K562 (cell line): ENCODE results near the gene STARD13. TPM values are rescaled to one million over a fixed set of nuclear protein-coding genes. Genes with fewer than 3 reads are reported as not detected.

ENCODE experiments used
- ATAC-seq: fragments of 200-7000 bp; cut with Tn5 transposase; 3 replicates; pipeline ENCODE4 v1.9.1; 2020; ENCODE audit warnings: moderate library complexity
- BruUV-seq: library from RNA; stranded (reverse); fragments of 400-500 nt; replicated peaks from 2 replicates; lab custom pipeline; 2021; lab: Mats Ljungman, UMichigan
- CTCF ChIA-PET: fragments of 300-600 bp; formaldehyde crosslinking; extraction: SDS; loops from one replicate; lab custom pipeline; 2021; ENCODE audit warnings: low intra/inter-chr PET ratio; lab: Yijun Ruan, JAX
- POLR2A ChIA-PET: fragments of 300-600, 350-650 bp; sonication (Branson Sonifier 250); formaldehyde crosslinking; extraction: SDS; loops from one replicate; lab custom pipeline; 2021; ENCODE audit warnings: antibody characterized with exemption, inconsistent platforms; lab: Yijun Ruan, JAX
- DNase-seq, 4 experiments: peaks; one replicate each; pipeline versions ENCODE4 v3.0.0 to v3.0.0-alpha.2; 2011 to 2018; ENCODE audit warnings: low spot score in 3 of 4, mixed read lengths in 3 of 4; ENCODE audit errors: extremely low read depth in 1 of 4
- FAIRE-seq: peaks from 2 replicates; lab custom pipeline; 2011; peaks lifted over from hg19 to GRCh38; lab: Jason Lieb, UNC
- H2AFZ ChIP-seq: 2 replicates; pipeline ENCODE4 v1.6.0; 2011; ENCODE audit warnings: low read depth, low read length, control low read depth, inconsistent platforms
- H3K27ac ChIP-seq: fragments of 200-600 bp; 3 replicates; pipeline ENCODE4 v1.8.0; 2011; ENCODE audit warnings: low read depth, mild to moderate bottlenecking, control low read depth, inconsistent platforms, low read length, moderate library complexity, mixed read lengths; ENCODE audit errors: extremely low read depth
- H3K27me3 ChIP-seq, 2 experiments: fragments of 300-600 bp in 1 of 2; 2 replicates in 1 of 2; 3 replicates in 1 of 2; pipeline versions ENCODE4 v1.6.0 to v1.8.0; 2011; ENCODE audit warnings: inconsistent platforms in 2 of 2, low read length in 2 of 2, mild to moderate bottlenecking in 1 of 2, mixed read lengths in 1 of 2, moderate library complexity in 1 of 2; ENCODE audit not compliant: control insufficient read depth in 2 of 2, insufficient read depth in 2 of 2
- H3K36me3 ChIP-seq: fragments of 300-600 bp; 3 replicates; pipeline ENCODE4 v1.8.0; 2011; ENCODE audit warnings: mild to moderate bottlenecking, low read length, inconsistent platforms; ENCODE audit not compliant: control insufficient read depth, insufficient read depth
- H3K4me1 ChIP-seq, 2 experiments: fragments of 200-600 bp in 1 of 2; replicated peaks in 1 of 2; 2 replicates in 1 of 2; 3 replicates in 1 of 2; pipeline versions ENCODE4 v1.5.1 to v1.8.0; 2011; ENCODE audit warnings: inconsistent platforms in 2 of 2, low read length in 2 of 2, mild to moderate bottlenecking in 1 of 2, mixed read lengths in 1 of 2, moderate library complexity in 1 of 2; ENCODE audit not compliant: control insufficient read depth in 2 of 2, insufficient read depth in 2 of 2
- H3K4me2 ChIP-seq: 2 replicates; pipeline ENCODE4 v1.6.1; 2011; ENCODE audit warnings: low read length, control low read depth, inconsistent platforms, mixed read lengths; ENCODE audit not compliant: insufficient read depth
- H3K4me3 ChIP-seq: fragments of 200-600 bp; sonication (generic), shearing (Covaris generic); 2 replicates; pipeline ENCODE4 v1.5.1; 2016; ENCODE audit warnings: control low read depth, inconsistent platforms
- H3K79me2 ChIP-seq: fragments of 200-600 bp; 3 replicates; pipeline ENCODE4 v1.8.0; 2011; ENCODE audit warnings: low read length, inconsistent platforms; ENCODE audit not compliant: control insufficient read depth, insufficient read depth
- H3K9ac ChIP-seq, 2 experiments: 2 replicates each; pipeline versions ENCODE4 v1.6.0 to v1.6.1; 2011; ENCODE audit warnings: low read depth in 2 of 2, low read length in 2 of 2, control low read depth in 1 of 2, inconsistent platforms in 1 of 2, mild to moderate bottlenecking in 1 of 2, mixed read lengths in 1 of 2; ENCODE audit not compliant: insufficient read depth in 1 of 2
- H3K9me1 ChIP-seq: one replicate; pipeline ENCODE4 v1.6.0; 2011; ENCODE audit warnings: inconsistent platforms, mild to moderate bottlenecking, low read length, moderate library complexity; ENCODE audit not compliant: control insufficient read depth, insufficient read depth
- H3K9me3 ChIP-seq: replicated peaks from 2 replicates; pipeline ENCODE4 v1.5.1; 2011; ENCODE audit warnings: low read depth, low read length, inconsistent platforms; ENCODE audit not compliant: control insufficient read depth, insufficient read depth
- H4K20me1 ChIP-seq: replicated peaks from 2 replicates; pipeline ENCODE4 v1.6.1; 2011; ENCODE audit warnings: low read length, inconsistent platforms, mixed read lengths; ENCODE audit not compliant: control insufficient read depth, insufficient read depth
- CCNT2 ChIP-seq: IDR thresholded peaks from 2 replicates; pipeline ENCODE4 v1.6.1; 2011; ENCODE audit warnings: borderline replicate concordance, low read depth, mild to moderate bottlenecking, moderate library complexity, mixed read lengths, low read length; ENCODE audit not compliant: insufficient read length; ENCODE audit errors: extremely low read depth
- MECOM ChIP-seq: fragments of 250-450 bp; sonication (Bioruptor Pico); IDR thresholded peaks from 2 replicates; pipeline ENCODE4 v1.8.0; 2022; ENCODE audit warnings: inconsistent platforms
- PHB2 ChIP-seq: fragments of 450-650 bp; IDR thresholded peaks from 2 replicates; pipeline ENCODE4 v1.6.1; 2017; ENCODE audit warnings: low read depth
- POLR2AphosphoS2 ChIP-seq: IDR thresholded peaks from 2 replicates; pipeline ENCODE4 v1.6.1; 2012; ENCODE audit warnings: low read length, improper control_type of control experiment
- ZFX ChIP-seq: sonication (generic); formaldehyde crosslinking; IDR thresholded peaks from 2 replicates; pipeline ENCODE4 v1.8.0; 2022; ENCODE audit warnings: mild to moderate bottlenecking, missing genetic modification reagents, moderate library complexity
- ZKSCAN3 ChIP-seq: fragments of 250-450 bp; sonication (Bioruptor Pico); IDR thresholded peaks from 2 replicates; pipeline ENCODE4 v1.4.0; 2020
- ZNF175 ChIP-seq: fragments of 200-800 bp; sonication (Bioruptor generic); IDR thresholded peaks from 2 replicates; pipeline ENCODE4 v1.6.1; 2016; ENCODE audit warnings: low read depth, mild to moderate bottlenecking, missing genetic modification characterization, missing compliant biosample characterization
- WGBS: fragments of 100-300 bp; shearing (Covaris generic); methylation state at CpG from one replicate; pipeline ENCODE4 v1.1.6; 2016; ENCODE audit warnings: low coverage, mixed read lengths; ENCODE audit not compliant: insufficient coverage; ENCODE audit errors: missing lambda C conversion rate; 5-methylcytosine and 5-hydroxymethylcytosine counted together
- in situ Hi-C: fragments of 300-500 bp; cut with MboI; formaldehyde crosslinking; loops from 4 replicates; pipeline ENCODE4 v1.15.0; 2018; ENCODE audit warnings: inconsistent platforms, mixed read lengths
- intact Hi-C: fragments of 100-400 bp; cut with micrococcal nuclease; formaldehyde crosslinking; loops from 2 replicates; pipeline ENCODE4 v1.14.2; 2022
- polyA plus RNA-seq, 8 experiments: library from polyadenylated mRNA; depleted of rRNA in 4 of 8; stranded (reverse) in 5 of 8; unstranded in 3 of 8; fragments of >200 nt; fragmentation: Nextera tagmentation in 2 of 8; fragmentation: Illumina TruSeq in 1 of 8; extraction: Ambion mirVana in 2 of 8; extraction: Trizol in 1 of 8; gene quantifications; 2 replicates each; pipeline versions ENCODE4 v1.2.1 to v1.2.3, GENCODE V29; 2011 to 2014; ENCODE audit warnings: inconsistent platforms in 1 of 8, missing spikeins in 1 of 8
- total RNA-seq, 7 experiments: library from RNA; depleted of rRNA in 6 of 7; stranded (reverse); fragments of >200 nt in 6 of 7; fragmentation: Illumina TruSeq in 2 of 7; extraction: Trizol in 2 of 7; gene quantifications; 2 replicates each; pipeline versions ENCODE4 v1.2.1 to v1.2.3, GENCODE V29; 2011 to 2021; ENCODE audit warnings: low replicate concordance in 1 of 7
- TF ChIP-seq, protein P1 (sequence below): fragments of 450-650 bp; IDR thresholded peaks from 2 replicates; pipeline ENCODE4 v1.6.1; 2017; ENCODE audit warnings: mild to moderate bottlenecking, moderate library complexity

The STARD13 gene
- total and polyA plus RNA-seq, 9 of the 15 experiments (the other 6 are each of a cell fraction or from before 2014, with no cell fraction given) = 0.11 TPM; not detected in 8

DNA sequence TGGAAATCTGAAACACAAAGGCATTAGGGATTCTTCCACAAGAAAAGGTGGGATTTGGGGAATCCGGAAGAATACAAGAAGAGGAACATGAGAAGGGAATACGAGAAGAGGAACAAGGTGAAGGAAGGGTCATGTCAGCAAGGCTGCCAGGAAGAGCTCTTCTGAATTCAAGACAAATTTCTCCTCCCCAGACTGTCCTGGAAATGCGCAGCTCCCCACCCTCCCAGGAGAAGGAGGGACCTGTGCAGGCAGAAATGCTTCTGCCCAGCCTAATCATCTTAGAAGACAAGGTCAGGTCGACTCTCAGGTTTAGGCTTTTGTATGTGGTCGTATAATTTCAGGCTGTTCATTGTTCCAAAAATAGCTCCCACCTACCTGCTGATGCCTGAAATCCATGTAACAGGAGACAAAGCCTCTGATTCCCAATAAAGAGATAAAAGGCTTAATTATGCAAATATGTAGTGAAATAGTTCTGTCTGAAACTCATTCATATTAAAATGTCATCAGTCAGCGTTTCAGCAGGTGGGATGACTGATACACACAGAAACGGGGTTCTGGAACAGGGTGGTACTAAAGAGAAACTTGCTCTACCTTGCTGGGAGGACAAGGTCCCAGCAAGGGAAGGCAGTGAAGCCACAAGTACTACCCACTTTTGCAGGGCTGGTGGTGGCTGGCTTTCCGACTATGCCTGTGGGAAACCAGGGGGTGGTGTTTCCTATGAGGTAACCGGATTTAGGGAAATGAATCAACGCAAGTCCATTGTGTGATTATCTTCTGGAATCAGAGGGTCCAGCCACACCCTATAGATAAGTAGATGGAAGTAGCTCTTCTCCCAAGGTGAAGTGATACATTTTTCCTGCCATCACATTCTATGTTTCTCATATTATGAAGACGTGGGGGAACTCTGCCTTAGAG is 193.2 kb downstream of the STARD13 start:
- H4K20me1 ChIP-seq = no peaks in the 10 kb centered on the region
- POLR2A ChIA-PET = no interaction called here
- no peak overlapping the region for H3K4me3 ChIP-seq
- no peaks in the 10 kb centered on the region for H3K9me1 ChIP-seq
- no peak overlapping the region for H3K9ac ChIP-seq
- H3K9me3 ChIP-seq = no peaks in the 10 kb centered on the region
- no peak overlapping the region for H2AFZ ChIP-seq
- intact Hi-C loops (no loop called here), in situ Hi-C loops (no loop called here)
- DNase-seq = no peak
- H3K27ac ChIP-seq = no peak overlapping the region
- ATAC-seq = no peak
- H3K27me3 ChIP-seq = no peaks in the 10 kb centered on the region
- CTCF ChIA-PET = no interaction called here
- no peaks in the 10 kb centered on the region for H3K79me2 ChIP-seq
- no TSS peak for BruUV-seq
- H3K4me2 ChIP-seq = no peak overlapping the region
- no peaks in the 10 kb centered on the region for H3K4me1 ChIP-seq
- TF ChIP-seq, protein P1, sequence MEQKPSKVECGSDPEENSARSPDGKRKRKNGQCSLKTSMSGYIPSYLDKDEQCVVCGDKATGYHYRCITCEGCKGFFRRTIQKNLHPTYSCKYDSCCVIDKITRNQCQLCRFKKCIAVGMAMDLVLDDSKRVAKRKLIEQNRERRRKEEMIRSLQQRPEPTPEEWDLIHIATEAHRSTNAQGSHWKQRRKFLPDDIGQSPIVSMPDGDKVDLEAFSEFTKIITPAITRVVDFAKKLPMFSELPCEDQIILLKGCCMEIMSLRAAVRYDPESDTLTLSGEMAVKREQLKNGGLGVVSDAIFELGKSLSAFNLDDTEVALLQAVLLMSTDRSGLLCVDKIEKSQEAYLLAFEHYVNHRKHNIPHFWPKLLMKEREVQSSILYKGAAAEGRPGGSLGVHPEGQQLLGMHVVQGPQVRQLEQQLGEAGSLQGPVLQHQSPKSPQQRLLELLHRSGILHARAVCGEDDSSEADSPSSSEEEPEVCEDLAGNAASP = no peak
- TF ChIP-seq ZKSCAN3 (CRISPR knock-in tag) (no peak), POLR2AphosphoS2 (no peak), MECOM (CRISPR knock-in tag) (no peak), CCNT2 (no peak), ZFX (no peak), ZNF175 (CRISPR knock-in tag) (no peak), PHB2 (no peak)
- no peaks in the 10 kb centered on the region for H3K36me3 ChIP-seq
- FAIRE-seq = no peak
- WGBS = 1% methylated on average over 10 of the region's 11 CpGs
